Cardiac fibroblast (primary cell): Measurements from ENCODE around the gene HLA-DMB.
A peak's percentile ranks its signal among the peaks of the same experiment; 100 is the strongest.

Experiments used
- DNase-seq, 2 donors: peaks; one replicate each; pipeline versions ENCODE4 v3.0.0 to v3.0.0-alpha.2; 2010; ENCODE audit warnings: low read depth in 2 of 2
- H3K4me3 ChIP-seq, 2 donors: replicated peaks in 1 of 2; 1 replicate in 1 of 2; 2 replicates in 1 of 2; pipeline ENCODE4 v1.5.1; 2011; ENCODE audit warnings: low read depth in 2 of 2, low read length in 2 of 2, mild to moderate bottlenecking in 2 of 2, moderate library complexity in 1 of 2
- CTCF ChIP-seq: IDR thresholded peaks from one replicate; pipeline ENCODE4 v1.5.1; 2011; ENCODE audit warnings: low read depth, mild to moderate bottlenecking, low read length, inconsistent platforms

The HLA-DMB gene

GRCh38 chr6:32971242-32971580, 30.4 kb upstream of the HLA-DMB start:
- no peak for TF ChIP-seq CTCF
- DNase-seq: no peak
- peak overlapping the region; percentile 78 to 82 for H3K4me3 ChIP-seq

- peak; percentile 94 to 97 for DNase-seq
- peak overlapping the region; percentile 78 to 82 for H3K4me3 ChIP-seq
- no peak for TF ChIP-seq CTCF
Measured at GRCh38 chr6:32970413-32971241, 29.8 kb upstream of the HLA-DMB start.

- TF ChIP-seq CTCF: peak; percentile 18
- peak overlapping the region; percentile 78 to 82 for H3K4me3 ChIP-seq
- DNase-seq: peak; percentile 97 to 98
Measured at GRCh38 chr6:32969685-32970412, 29.0 kb upstream of the HLA-DMB start.

GRCh38 chr6:32968867-32969684, 28.2 kb upstream of the HLA-DMB start:
- DNase-seq: peak; percentile 85 to 94
- TF ChIP-seq CTCF: peak; percentile 25
- H3K4me3 ChIP-seq: peak overlapping the region; percentile 78 to 82

GRCh38 chr6:32968093-32968866, 27.5 kb upstream of the HLA-DMB start, which contains the start of gene BRD2:
TSS of gene BRD2 (plus strand) at chr6:32968594. CDS start at chr6:32972899, 4,305 bp downstream.
- DNase-seq: peak; percentile 97 to 98
- H3K4me3 ChIP-seq: peak within 1 kb of the TSS; percentile 78 to 82
- TF ChIP-seq CTCF: no peak
